Common myeloid progenitor, CD34-positive (primary cell): Measurements from ENCODE around the gene HDAC4.

Experiments used
- CTCF ChIA-PET: fragments of 350-600 bp; sonication (Branson Sonifier 250); formaldehyde crosslinking; loops from one replicate; lab custom pipeline; 2021; ENCODE audit warnings: antibody characterized with exemption; lab: Charles Lee
- POLR2A ChIA-PET: fragments of 350-600 bp; sonication (Branson Sonifier 250); formaldehyde crosslinking; loops from one replicate; lab custom pipeline; 2021; ENCODE audit warnings: antibody characterized with exemption; lab: Charles Lee
- DNase-seq, 3 donors: peaks; one replicate each; pipeline versions ENCODE4 v3.0.0 to v3.0.0-alpha.2; 2013
- H3K27ac ChIP-seq, 2 experiments: 1 replicate in 1 of 2; 2 replicates in 1 of 2; pipeline ENCODE4 v1.7.0; 2013; ENCODE audit warnings: inconsistent platforms in 2 of 2, low read length in 2 of 2, mild to moderate bottlenecking in 2 of 2, low read depth in 1 of 2, moderate library complexity in 1 of 2; ENCODE audit not compliant: severe bottlenecking in 2 of 2, insufficient read depth in 1 of 2, poor library complexity in 1 of 2
- H3K27me3 ChIP-seq, 5 experiments: replicated peaks in 2 of 5; 1 replicate in 3 of 5; 2 replicates in 2 of 5; pipeline versions ENCODE4 v1.6.1 to v1.7.0; 2013; ENCODE audit warnings: low read length in 4 of 5, mild to moderate bottlenecking in 2 of 5, moderate library complexity in 2 of 5, inconsistent platforms in 1 of 5; ENCODE audit not compliant: insufficient read depth in 5 of 5, control insufficient read depth in 4 of 5
- H3K36me3 ChIP-seq, 4 experiments: 1 replicate in 2 of 4; 2 replicates in 2 of 4; pipeline versions ENCODE4 v1.6.1 to v1.7.0; 2013; ENCODE audit warnings: low read length in 3 of 4, control low read depth in 1 of 4, mild to moderate bottlenecking in 1 of 4; ENCODE audit not compliant: control insufficient read depth in 4 of 4, insufficient read depth in 4 of 4
- H3K4me1 ChIP-seq, 4 experiments: 1 replicate in 3 of 4; 2 replicates in 1 of 4; pipeline versions ENCODE4 v1.6.1 to v1.7.1; 2013; ENCODE audit warnings: low read length in 3 of 4, mild to moderate bottlenecking in 3 of 4, control low read depth in 1 of 4, inconsistent platforms in 1 of 4, moderate library complexity in 1 of 4; ENCODE audit not compliant: control insufficient read depth in 4 of 4, insufficient read depth in 4 of 4; ENCODE audit errors: control extremely low read depth in 1 of 4
- H3K4me3 ChIP-seq, 7 experiments: 1 replicate in 4 of 7; 2 replicates in 3 of 7; pipeline versions ENCODE4 v1.5.1 to v1.7.0; 2013; ENCODE audit warnings: mild to moderate bottlenecking in 7 of 7, low read length in 6 of 7, moderate library complexity in 6 of 7, inconsistent platforms in 2 of 7, low read depth in 2 of 7, control low read depth in 1 of 7; ENCODE audit not compliant: insufficient read depth in 4 of 7, control insufficient read depth in 1 of 7; ENCODE audit errors: extremely low read depth in 1 of 7
- H3K9me3 ChIP-seq, 5 experiments: 1 replicate in 4 of 5; 2 replicates in 1 of 5; pipeline versions ENCODE4 v1.6.1 to v1.7.1; 2013; ENCODE audit warnings: low read length in 4 of 5, mild to moderate bottlenecking in 2 of 5, inconsistent platforms in 1 of 5, low read depth in 1 of 5, moderate library complexity in 1 of 5; ENCODE audit not compliant: control insufficient read depth in 4 of 5, insufficient read depth in 2 of 5; ENCODE audit errors: control extremely low read depth in 1 of 5
- WGBS: methylation state at CpG from one replicate; pipeline ENCODE4 v1.1.5; 2013; ENCODE audit not compliant: insufficient coverage; 5-methylcytosine and 5-hydroxymethylcytosine counted together

HDAC4 gene

DNA sequence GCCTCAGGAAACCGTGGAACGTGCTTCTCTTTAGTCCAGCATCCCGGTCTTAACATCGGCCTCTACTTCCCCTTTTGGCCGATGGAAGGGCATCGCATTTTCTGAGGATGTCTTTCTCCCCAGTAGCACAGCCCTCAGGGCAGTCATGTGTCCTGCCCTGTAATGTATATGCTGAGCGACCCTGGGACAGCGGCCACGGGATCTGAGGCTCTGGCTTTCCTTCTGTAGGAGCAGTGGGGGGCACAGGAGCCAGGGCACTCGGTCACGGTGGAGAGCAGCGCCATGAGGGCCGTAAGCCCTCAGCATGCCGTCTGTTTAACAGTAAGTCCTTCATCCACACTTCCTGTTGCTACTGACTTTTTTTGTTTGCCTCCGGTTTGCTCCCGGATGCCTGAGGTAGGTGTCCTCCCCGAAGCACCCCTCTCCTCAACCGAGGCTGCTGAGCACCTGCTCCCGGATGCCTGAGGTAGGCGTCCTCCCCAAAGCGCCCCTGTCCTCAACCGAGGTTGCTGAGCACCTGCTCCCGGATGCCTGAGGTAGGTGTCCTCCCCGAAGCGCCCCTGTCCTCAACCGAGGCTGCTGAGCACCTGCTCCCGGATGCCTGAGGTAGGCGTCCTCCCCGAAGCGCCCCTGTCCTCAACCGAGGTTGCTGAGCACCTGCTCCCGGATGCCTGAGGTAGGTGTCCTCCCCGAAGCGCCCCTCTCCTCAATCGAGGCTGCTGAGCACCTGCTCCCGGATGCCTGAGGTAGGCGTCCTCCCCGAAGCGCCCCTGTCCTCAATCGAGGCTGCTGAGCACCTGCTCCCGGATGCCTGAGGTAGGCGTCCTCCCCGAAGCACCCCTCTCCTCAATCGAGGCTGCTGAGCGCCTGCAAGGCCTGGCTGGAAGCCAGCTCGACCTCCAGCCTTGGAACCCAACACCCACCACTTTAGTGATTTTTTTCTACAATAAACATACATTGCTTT lies 169.3 kb downstream of the HDAC4 start:
- H3K4me3 ChIP-seq = peak overlapping the region in 2 of 7 experiments; percentile 56 to 61
- ChIA-PET POLR2A (no interaction called here), CTCF (interaction anchor here (1.2 to 1.5 kb wide), 2 partner anchors 10 to 36 kb away, joined by 3 to 4 read pairs; no protein-coding TSS in a partner anchor)
- H3K4me1 ChIP-seq = peaks cover 0 to 32% (median 22%) of the 10 kb centered on the region in 4 experiments
- no peaks in the 10 kb centered on the region for H3K36me3 ChIP-seq
- no peak overlapping the region for H3K27ac ChIP-seq
- no peaks in the 10 kb centered on the region for H3K27me3 ChIP-seq
- DNase-seq = peak in 2 of 3 donors; percentile 45 to 58
- 67% methylated on average over 19 of the region's 46 CpGs for WGBS
- no peaks in the 10 kb centered on the region for H3K9me3 ChIP-seq

DNA sequence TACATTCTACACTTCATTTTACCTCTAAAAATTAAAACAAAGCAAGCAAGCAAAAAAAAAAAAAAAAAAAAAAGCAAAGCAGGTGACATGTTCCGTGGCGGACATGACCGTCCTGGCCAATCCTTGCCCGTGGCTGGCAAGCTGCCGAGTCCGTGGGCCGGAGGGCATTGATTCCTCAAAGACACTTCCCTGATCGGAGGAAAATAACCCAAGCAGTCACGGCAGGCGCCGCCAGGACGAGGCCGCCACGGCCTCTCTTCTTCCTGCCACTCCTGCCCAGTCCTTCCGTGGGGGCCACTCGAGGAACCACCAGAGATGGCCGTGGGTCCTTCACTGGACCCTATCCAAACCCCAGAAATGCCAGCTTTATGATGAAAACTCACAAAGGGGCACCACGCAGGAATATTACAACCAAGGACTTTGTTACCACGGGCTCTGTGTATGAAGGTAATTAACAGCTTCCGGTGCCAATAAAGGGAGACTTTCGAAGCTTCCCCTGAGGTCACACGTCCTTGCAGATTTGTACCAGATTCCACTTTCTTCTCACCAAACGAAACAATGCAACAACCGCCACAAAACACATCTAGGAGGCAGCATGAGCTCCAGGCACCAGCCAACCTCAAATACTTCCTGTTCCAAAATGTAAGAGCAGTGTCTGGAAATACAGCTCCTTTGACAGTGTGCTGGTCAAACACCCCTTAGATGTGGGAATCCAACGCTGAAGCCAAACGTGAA lies 170.3 kb downstream of the HDAC4 start:
- H3K36me3 ChIP-seq = no peaks in the 10 kb centered on the region
- 3% methylated on average over 20 of the region's 26 CpGs for WGBS
- peak overlapping the region in 4 of 7 experiments; percentile 19 to 61 (median 50) for H3K4me3 ChIP-seq
- POLR2A ChIA-PET = no interaction called here
- H3K27me3 ChIP-seq = no peaks in the 10 kb centered on the region
- H3K27ac ChIP-seq = no peak overlapping the region
- DNase-seq = peak in 2 of 3 donors; percentile 69 to 76
- CTCF ChIA-PET = interaction anchor here (0.7 to 1.5 kb wide), 3 partner anchors 9 to 37 kb away, joined by 3 to 4 read pairs (median 3); no protein-coding TSS in a partner anchor
- H3K4me1 ChIP-seq = peaks cover 0 to 34% (median 26%) of the 10 kb centered on the region in 4 experiments
- H3K9me3 ChIP-seq = no peaks in the 10 kb centered on the region

DNA sequence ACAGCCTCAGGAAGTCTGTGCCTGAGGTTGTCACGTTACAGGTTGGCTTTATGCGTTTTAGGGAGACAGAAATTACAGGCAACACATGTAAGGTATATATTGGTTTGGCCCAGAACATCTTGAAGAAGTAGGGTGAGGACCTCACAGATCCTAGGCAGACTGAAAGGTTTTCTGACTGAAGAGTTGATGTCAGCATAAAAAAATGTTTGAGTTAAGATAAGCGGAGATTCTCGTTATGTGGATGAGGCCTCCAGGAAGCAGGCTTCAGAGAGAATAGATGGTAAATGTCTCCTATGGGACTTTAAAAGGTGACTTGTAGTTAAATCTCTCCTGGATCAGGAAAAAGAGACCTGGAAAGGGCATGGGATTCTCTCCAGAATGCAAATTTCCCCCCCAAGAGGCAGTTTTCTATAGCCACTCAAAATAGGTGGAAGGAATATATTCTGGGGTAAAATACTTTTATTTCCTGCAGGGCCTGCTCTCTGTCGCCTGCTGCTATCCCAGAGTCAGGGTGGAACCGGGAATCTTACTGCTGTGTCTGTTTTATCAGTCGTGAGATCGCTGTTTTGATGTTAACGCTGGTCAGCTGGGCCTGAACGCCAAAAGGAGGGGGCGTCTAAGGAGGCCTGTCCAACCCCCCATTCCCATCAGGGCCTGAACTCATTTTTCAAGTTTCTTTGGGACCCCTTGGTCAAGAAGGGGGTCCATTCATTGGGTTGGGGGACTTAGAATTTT lies 171.1 kb downstream of the HDAC4 start:
- CTCF ChIA-PET = interaction anchor here (0.7 to 1.5 kb wide), 2 partner anchors 8 to 23 kb away, joined by 3 to 4 read pairs; no protein-coding TSS in a partner anchor
- Histone ChIP-seq H3K27me3 (no peaks in the 10 kb centered on the region), H3K4me3 (peak overlapping the region in 1 of 7 experiments; percentile 56), H3K9me3 (no peaks in the 10 kb centered on the region), H3K36me3 (no peaks in the 10 kb centered on the region), H3K4me1 (peaks cover 3 to 38% (median 30%) of the 10 kb centered on the region in 4 experiments), H3K27ac (no peak overlapping the region)
- no peak for DNase-seq
- POLR2A ChIA-PET = no interaction called here
- 100% methylated on average over 11 of the region's 11 CpGs for WGBS

DNA sequence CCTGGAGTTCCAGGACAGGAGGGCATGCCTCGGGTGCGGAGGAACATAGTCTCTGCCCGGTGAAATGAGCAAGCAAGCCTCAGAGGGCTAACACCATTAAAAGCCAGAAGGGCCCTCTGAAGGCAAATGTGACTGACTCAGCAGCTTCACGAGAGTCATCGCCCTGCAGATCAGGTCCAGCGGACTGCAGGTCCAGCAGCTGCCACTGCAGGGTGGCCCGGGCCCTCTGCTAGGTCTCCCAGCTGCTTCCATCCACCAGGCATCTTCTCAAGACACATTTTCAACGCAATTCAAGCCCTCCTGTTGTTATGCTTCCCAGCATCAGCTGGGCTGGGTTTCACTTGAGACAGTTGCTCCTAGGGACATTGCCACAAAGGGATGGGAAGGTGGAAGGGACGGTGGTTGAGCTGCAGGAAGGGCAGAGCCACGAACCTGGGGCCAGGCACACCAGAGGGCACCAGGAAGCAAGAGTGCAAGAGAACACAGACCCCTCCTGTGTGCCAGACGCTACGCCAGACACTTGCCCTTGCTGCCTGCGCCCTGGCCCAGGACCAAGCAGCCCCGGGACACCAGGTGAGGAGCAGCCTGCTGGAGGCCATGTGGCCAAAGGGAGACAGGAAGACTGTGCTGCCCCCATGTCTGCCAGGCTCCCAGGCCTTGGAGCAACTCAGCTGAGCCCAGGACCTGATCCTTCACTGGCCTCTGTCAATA lies 173.0 kb downstream of the HDAC4 start:
- 96% methylated on average over 13 of the region's 14 CpGs for WGBS
- Histone ChIP-seq H3K4me3 (no peak overlapping the region), H3K9me3 (no peaks in the 10 kb centered on the region), H3K36me3 (no peaks in the 10 kb centered on the region), H3K4me1 (peaks cover 8 to 57% (median 46%) of the 10 kb centered on the region in 4 experiments), H3K27ac (no peak overlapping the region), H3K27me3 (no peaks in the 10 kb centered on the region)
- CTCF ChIA-PET = interaction anchor here (0.9 kb wide), 1 partner anchor 15 kb away, joined by 3 read pairs; no protein-coding TSS in a partner anchor
- POLR2A ChIA-PET = no interaction called here
- DNase-seq = no peak

DNA sequence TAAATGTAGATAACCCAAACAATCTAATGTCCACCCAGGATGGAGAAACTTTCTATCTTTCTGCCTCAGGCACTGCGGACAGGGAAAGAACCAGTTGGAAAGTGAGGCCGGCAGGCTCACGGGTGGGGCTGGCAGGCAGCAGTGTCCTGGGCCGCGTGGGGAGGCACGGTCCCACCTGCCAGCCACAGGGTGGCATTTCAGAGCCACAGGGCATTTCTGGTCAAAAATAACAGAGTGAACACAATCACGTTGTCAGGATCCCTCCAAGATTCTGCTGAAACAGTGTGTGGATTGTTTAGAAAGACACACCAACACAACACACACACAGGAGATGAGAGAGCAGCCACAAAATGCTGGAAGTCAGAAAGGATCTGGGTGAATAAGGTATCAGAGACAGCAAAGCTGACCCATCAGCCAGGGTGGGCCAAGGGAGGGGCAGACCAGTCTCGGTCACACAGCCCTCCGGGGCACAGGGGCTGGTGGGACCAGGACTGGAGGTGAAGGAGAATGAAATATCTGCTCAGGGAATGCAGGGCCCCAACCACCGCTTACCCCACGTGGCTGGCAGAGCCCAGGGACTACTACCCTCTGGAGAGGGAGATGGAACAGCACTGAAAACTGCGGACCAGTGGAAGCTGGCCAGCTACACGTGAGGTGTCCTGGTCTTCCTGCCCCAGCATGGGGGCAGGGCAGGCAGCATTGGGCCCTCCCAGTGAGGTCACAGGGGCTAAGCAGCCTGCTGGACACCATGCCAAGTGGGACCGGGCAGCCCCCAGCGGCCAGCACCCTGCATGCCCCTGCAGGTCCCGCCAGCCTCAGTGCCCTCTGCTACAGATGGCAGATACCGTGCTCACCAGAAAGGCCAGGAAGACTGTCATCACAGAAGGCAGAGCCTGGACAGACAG lies 173.9 kb downstream of the HDAC4 start:
- Histone ChIP-seq H3K27ac (no peak overlapping the region), H3K36me3 (no peaks in the 10 kb centered on the region), H3K4me3 (no peak overlapping the region), H3K27me3 (no peaks in the 10 kb centered on the region), H3K4me1 (peaks cover 15 to 65% (median 53%) of the 10 kb centered on the region in 4 experiments), H3K9me3 (no peaks in the 10 kb centered on the region)
- 93% methylated on average over 16 of the region's 17 CpGs for WGBS
- ChIA-PET POLR2A (no interaction called here), CTCF (no interaction called here)
- DNase-seq = no peak
